ENCODE data around the gene CENPP.

The CENPP gene

GRCh38 chr9:92429836-92430235, 104.1 kb downstream of the CENPP start:
- DNase-seq, result no peak

- no peak for DNase-seq
Observed at GRCh38 chr9:92432350-92432749, 106.6 kb downstream of the CENPP start.

GRCh38 chr9:92432972-92433548, 107.3 kb downstream of the CENPP start:
- DNase-seq, result no peak

- DNase-seq, result no peak
Observed at GRCh38 chr9:92435263-92435662, 109.5 kb downstream of the CENPP start.

GRCh38 chr9:92438900-92439526, 113.3 kb downstream of the CENPP start:
- no peak for DNase-seq

- DNase-seq, result no peak
Observed at GRCh38 chr9:92439921-92440750, 114.4 kb downstream of the CENPP start.

- no peak for DNase-seq
Observed at GRCh38 chr9:92440751-92441046, 114.9 kb downstream of the CENPP start.

GRCh38 chr9:92444841-92445240, 119.1 kb downstream of the CENPP start:
- DNase-seq, result no peak

GRCh38 chr9:92446536-92446935, 120.8 kb downstream of the CENPP start:
- no peak for DNase-seq

GRCh38 chr9:92455217-92455616, 129.5 kb downstream of the CENPP start:
- no peak for DNase-seq

- DNase-seq, result no peak
Observed at GRCh38 chr9:92457576-92457975, 131.8 kb downstream of the CENPP start.

- DNase-seq, result no peak
Observed at GRCh38 chr9:92463387-92463786, 137.6 kb downstream of the CENPP start.

GRCh38 chr9:92463984-92464383, 138.2 kb downstream of the CENPP start:
- no peak for DNase-seq

GRCh38 chr9:92467041-92467440, 141.3 kb downstream of the CENPP start:
- no peak for DNase-seq

GRCh38 chr9:92467511-92467910, 141.8 kb downstream of the CENPP start:
- no peak for DNase-seq

GRCh38 chr9:92468206-92468605, 142.5 kb downstream of the CENPP start:
- no peak for DNase-seq

GRCh38 chr9:92474587-92474986, 148.8 kb downstream of the CENPP start:
- no peak for DNase-seq

GRCh38 chr9:92476962-92477361, 151.2 kb downstream of the CENPP start:
- no peak for DNase-seq

- no peak for DNase-seq
Observed at GRCh38 chr9:92478783-92479182, 153.0 kb downstream of the CENPP start.

- DNase-seq, result no peak
Observed at GRCh38 chr9:92479346-92479745, 153.6 kb downstream of the CENPP start.

GRCh38 chr9:92480291-92480771, 154.6 kb downstream of the CENPP start:
- no peak for DNase-seq

GRCh38 chr9:92480986-92481633, 155.4 kb downstream of the CENPP start:
- DNase-seq, result no peak

- no peak for DNase-seq
Observed at GRCh38 chr9:92482329-92482728, 156.6 kb downstream of the CENPP start, which contains the start of gene ASPN. ASPN (minus strand) TSS chr9:92482506.

- DNase-seq, result no peak
Observed at GRCh38 chr9:92482805-92483204, 157.1 kb downstream of the CENPP start.

Data from stimulated activated CD4-positive, alpha-beta T cell treated with anti-CD3 and anti-CD28 coated beads, Interleukin-2, amount 100 ng/mL, for 48 hours (primary cell).